ENCODE data around the gene SLC25A45. TPM values are rescaled to one million over a fixed set of nuclear protein-coding genes. Genes with fewer than 3 reads are reported as not detected.

SLC25A45 gene
- total RNA-seq, 1 experiment from 2014 or later = 1.1 TPM

DNA sequence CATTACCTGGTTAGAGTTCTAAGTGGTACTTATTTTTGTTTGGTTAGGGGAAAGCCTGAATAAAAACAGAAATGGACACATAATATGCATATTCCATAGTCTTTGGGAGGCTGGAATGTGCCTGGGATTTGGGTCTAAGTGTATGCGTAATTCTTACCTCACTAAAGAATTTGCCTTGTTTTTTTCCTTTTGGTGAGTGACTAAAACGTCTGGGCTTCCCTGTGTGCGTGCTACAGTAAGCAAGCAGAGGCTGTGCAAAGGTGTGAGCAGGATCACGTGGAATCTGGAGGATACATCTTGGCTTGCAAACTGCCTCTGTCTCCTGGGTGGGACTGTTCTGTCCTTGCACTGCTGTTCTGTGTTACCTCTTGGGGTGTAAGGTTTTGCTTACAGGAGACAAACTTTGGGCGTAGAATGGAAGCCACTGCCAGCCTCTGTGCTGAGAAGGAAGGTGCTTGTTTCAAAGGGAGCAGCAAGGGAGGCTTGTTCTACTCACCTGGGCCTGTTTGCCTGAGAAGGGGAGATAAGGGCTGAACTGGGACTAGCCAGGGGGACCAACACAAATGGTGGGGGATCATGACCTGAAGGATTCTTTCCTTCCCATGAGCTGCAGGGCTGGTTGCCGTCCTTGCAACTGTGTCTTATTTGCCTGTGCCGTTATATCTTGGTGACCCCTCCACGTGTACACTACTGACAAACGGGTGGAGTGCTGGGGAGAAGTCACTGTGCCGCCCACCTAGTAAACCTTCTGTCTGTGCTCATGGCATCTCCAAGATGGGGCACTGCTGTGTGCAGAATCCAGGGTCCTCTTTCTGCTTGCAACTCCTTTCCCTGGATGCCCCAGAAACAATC is 44.6 kb upstream of the SLC25A45 start:
- Histone ChIP-seq H2BK15ac (ENCODE audit: low read depth, low read length) (no peak overlapping the region), H4K91ac (ENCODE audit: insufficient read length, low read depth, low read length) (no peak overlapping the region), H3K23me2 (ENCODE audit: insufficient read length, low read depth, low read length, poor library complexity, severe bottlenecking) (peaks cover 7% of the 10 kb centered on the region), H3K79me2 (ENCODE audit: insufficient read depth, low read length) (peaks cover 2% of the 10 kb centered on the region; the same call in 1 of the 2 replicates), H3K56ac (ENCODE audit: insufficient read length, low read depth, low read length) (no peak overlapping the region), H4K20me1 (ENCODE audit: control insufficient read depth, insufficient read depth, insufficient read length) (peaks cover 2% of the 10 kb centered on the region), H3K4me2 (ENCODE audit: insufficient read depth, insufficient read length, low read length) (no peak overlapping the region), H3T11ph (ENCODE audit: low read length) (no peak overlapping the region), H3K4ac (ENCODE audit: low read depth, low read length) (no peak overlapping the region), H2BK12ac (ENCODE audit: insufficient read length, low read depth, low read length) (no peak overlapping the region), H3K4me1 (ENCODE audit: insufficient read depth, low read length) (peaks cover 29% of the 10 kb centered on the region), H2BK120ac (ENCODE audit: low read depth, low read length, poor library complexity, severe bottlenecking) (no peak overlapping the region), H2AK5ac (ENCODE audit: insufficient read length, low read length) (no peak overlapping the region), H3K9ac (ENCODE audit: extremely low read depth, insufficient read length, low read length) (peak overlapping the region; percentile 9), H3K14ac (ENCODE audit: insufficient read depth, low read length) (no peak overlapping the region), H4K8ac (replicated peaks; ENCODE audit: insufficient read length, low read depth, low read length) (no peak overlapping the region), H2BK5ac (ENCODE audit: insufficient read length, low read length) (no peak overlapping the region), H3K18ac (ENCODE audit: insufficient read length, low read depth, low read length) (no peak overlapping the region), H2AFZ (ENCODE audit: low read length) (no peak overlapping the region), H2BK20ac (ENCODE audit: low read depth, low read length, poor library complexity, severe bottlenecking) (no peak overlapping the region), H3K23ac (ENCODE audit: insufficient read length, low read depth, low read length) (no peak overlapping the region), H3K27me3 (ENCODE audit: insufficient read depth, low read length) (no peaks in the 10 kb centered on the region), H3K9me3 (ENCODE audit: control insufficient read depth, low read depth, low read length) (no peaks in the 10 kb centered on the region), H3K27ac (ENCODE audit: insufficient read length, low read depth, low read length) (peak overlapping the region; percentile 21), H3K79me1 (ENCODE audit: insufficient read depth, low read depth, low read length, poor library complexity, severe bottlenecking) (no peaks in the 10 kb centered on the region), H4K5ac (ENCODE audit: insufficient read length, low read depth, low read length) (no peak overlapping the region)
- WGBS (ENCODE audit: extremely low coverage, insufficient read length, low lambda C conversion rate) = no CpG with 5 or more reads among the region's 10 CpGs
- H3K36me3 Mint-ChIP-seq (ENCODE audit: insufficient read depth in 1 of 3, low read depth in 3 of 3) = no peaks in the 10 kb centered on the region
- H3K4me1 Mint-ChIP-seq = peaks cover 69 to 71% of the 10 kb centered on the region in 2 experiments
- H3K27me3 Mint-ChIP-seq (ENCODE audit: low read depth) = no peaks in the 10 kb centered on the region
- peak; percentile 47 for DNase-seq
- TF ChIP-seq CTCF (conservative IDR thresholded peaks at IDR 0.05) = no peak
- H3K4me3 Mint-ChIP-seq = no peak overlapping the region
- H3K27ac Mint-ChIP-seq = peak overlapping the region in 1 of 3 experiments; percentile 2; a peak in 2 of 7 replicates
- H3K9me3 Mint-ChIP-seq = no peaks in the 10 kb centered on the region

Measured in H9 (cell line).